Spleen (tissue), 7 donors: Measurements from ENCODE around the gene CNNM3.

ENCODE experiments used
- POLR2A ChIP-seq, 3 donors: fragments of 450-650 bp; IDR thresholded peaks; one replicate each; pipeline ENCODE4 v1.5.1; 2017; ENCODE audit warnings: antibody characterized with exemption in 3 of 3, mild to moderate bottlenecking in 1 of 3
- POLR2AphosphoS5 ChIP-seq, 3 donors: sonication (generic); formaldehyde crosslinking; IDR thresholded peaks; one replicate each; pipeline ENCODE4 v1.5.1; 2017; ENCODE audit warnings: antibody characterized with exemption in 3 of 3
- TF ChIP-seq, protein P1 (sequence below), 11 experiments: fragments of 200-600 bp in 7 of 11; fragments of 450-650 bp in 4 of 11; sonication (generic) in 4 of 11; IDR thresholded peaks in 8 of 11; conservative IDR thresholded peaks in 3 of 11; 1 replicate in 7 of 11; 2 replicates in 4 of 11; pipeline versions ENCODE4 v1.4.0 to v1.8.0; 2016 to 2021; ENCODE audit warnings: antibody characterized with exemption in 11 of 11, inconsistent platforms in 4 of 11, mild to moderate bottlenecking in 1 of 11
- donor health status: DM: no; HTN: no; CAD: no; lungs with moderate emphysema.
- donor health status: DM: no; HTN: no; CAD: no.
- donor health status: DM: no; HTN: no; CAD: no.

- no peak for TF ChIP-seq POLR2AphosphoS5 (IDR thresholded peaks at IDR 0.05)
- TF ChIP-seq, protein P1, sequence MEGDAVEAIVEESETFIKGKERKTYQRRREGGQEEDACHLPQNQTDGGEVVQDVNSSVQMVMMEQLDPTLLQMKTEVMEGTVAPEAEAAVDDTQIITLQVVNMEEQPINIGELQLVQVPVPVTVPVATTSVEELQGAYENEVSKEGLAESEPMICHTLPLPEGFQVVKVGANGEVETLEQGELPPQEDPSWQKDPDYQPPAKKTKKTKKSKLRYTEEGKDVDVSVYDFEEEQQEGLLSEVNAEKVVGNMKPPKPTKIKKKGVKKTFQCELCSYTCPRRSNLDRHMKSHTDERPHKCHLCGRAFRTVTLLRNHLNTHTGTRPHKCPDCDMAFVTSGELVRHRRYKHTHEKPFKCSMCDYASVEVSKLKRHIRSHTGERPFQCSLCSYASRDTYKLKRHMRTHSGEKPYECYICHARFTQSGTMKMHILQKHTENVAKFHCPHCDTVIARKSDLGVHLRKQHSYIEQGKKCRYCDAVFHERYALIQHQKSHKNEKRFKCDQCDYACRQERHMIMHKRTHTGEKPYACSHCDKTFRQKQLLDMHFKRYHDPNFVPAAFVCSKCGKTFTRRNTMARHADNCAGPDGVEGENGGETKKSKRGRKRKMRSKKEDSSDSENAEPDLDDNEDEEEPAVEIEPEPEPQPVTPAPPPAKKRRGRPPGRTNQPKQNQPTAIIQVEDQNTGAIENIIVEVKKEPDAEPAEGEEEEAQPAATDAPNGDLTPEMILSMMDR (IDR thresholded peaks at IDR 0.05 in 8 of 11, conservative IDR thresholded peaks at IDR 0.05 in 3 of 11) = no peak
- TF ChIP-seq POLR2A (IDR thresholded peaks at IDR 0.05) = no peak
Observed at GRCh38 chr2:96804986-96805385, 11.1 kb upstream of the CNNM3 start.
